Mesenteric fat pad (tissue), 1 donor: ENCODE data around the gene APOE. TPM values are rescaled to one million over a fixed set of nuclear protein-coding genes. Genes with fewer than 3 reads are reported as not detected.
"Not testable (repeated sequence)": the region's sequence is repeated elsewhere in the genome, so short reads cannot be mapped to it uniquely, and the experiment has no call there.

Source experiments
- DNase-seq: peaks from one replicate; pipeline ENCODE4 v3.0.0-alpha.2; 2020; ENCODE audit warnings: low spot score
- long read RNA-seq: library from polyadenylated mRNA; unstranded; transcript quantifications from one replicate; pipeline ENCODE4 v2.0.0, GENCODE V29; 2020
- total RNA-seq: library from RNA; stranded (reverse); fragmentation: NEBNext Ultra II Directional; extraction: Animal tissue kit (Norgen Biotek cat#: 25700); gene quantifications from one replicate; pipeline ENCODE4 v1.2.1, GENCODE V29; 2021
- donor health status: DM: yes; HTN: yes; CAD: no.

APOE gene
- 162 TPM for total RNA-seq
- long read RNA-seq, transcript APOE-201 (4 exons, 1,208 nt), result major isoform, 12 of 17 reads
- long read RNA-seq, partial matches to known transcripts, result 3 of 17 reads
- long read RNA-seq, other reads (novel, unspliced or antisense), result 0 of 17 reads

GRCh38 chr19:44905437-44906160 is at the start of gene APOE:
APOE (plus strand) TSS chr19:44905796; CDS start chr19:44906625, 829 bp downstream.
- DNase-seq, result no peak

DNA sequence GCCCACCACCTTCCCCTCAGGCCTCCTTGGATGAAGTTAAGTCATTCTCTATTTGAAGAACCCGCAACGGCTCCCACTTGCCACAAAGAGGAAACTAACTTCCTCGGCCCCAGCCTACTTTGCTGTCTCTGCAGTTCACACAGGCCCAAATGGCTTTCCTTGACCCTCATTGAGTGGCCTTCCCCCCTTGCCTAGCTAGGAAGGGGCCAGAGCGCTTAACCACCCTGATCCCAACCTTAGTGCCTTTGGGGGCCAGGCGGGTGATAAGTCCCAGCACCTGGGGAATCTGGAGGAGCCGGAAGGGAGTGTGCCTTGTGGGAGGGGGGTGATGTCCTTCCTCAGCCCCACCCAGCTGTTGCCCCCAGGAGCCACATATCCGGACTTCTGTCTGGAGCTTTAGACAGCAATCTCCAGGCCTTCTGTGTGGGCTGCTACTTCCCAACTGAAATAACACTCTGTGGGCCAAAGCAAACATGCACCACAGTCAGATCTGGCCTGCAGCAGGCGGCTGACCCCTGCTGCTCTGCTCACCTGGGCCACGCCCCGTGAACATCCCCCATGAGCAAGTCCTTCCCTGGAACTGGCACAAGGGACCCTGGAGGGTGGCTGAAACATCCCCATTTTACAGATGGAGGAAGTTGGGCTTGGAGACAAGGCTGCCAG is 49.0 kb upstream of the APOE start:
- DNase-seq, result no peak

DNA sequence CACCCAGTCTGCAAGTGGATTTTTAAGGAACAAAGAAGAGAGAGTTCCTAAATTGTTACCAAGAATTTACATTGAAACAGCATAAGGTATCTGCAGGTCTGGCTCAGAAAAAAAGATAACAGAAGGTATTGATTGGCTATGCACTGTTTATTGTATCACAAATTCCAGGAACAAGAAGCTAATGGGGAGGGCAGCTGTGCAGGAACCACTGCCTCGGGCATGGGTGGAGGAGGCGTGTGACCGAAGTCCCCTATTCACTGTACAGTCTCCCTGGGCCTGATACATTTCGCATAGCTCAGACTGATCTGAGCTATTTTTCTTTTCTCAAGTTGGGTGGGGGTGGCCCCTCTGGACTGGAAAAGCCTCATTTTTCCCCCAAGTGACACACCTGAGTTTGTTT is 47.8 kb upstream of the APOE start:
- DNase-seq, result no peak

- DNase-seq, result not testable (repeated sequence)
These were observed 44.0 kb upstream of the APOE start for GRCh38 chr19:44861576-44861975.

GRCh38 chr19:44863990-44864389 is 41.6 kb upstream of the APOE start:
- no peak for DNase-seq

- no peak for DNase-seq
These were observed 40.3 kb upstream of the APOE start for GRCh38 chr19:44865196-44865767.

GRCh38 chr19:44866664-44867063 is 38.9 kb upstream of the APOE start:
- no peak for DNase-seq

GRCh38 chr19:44867578-44867977 is 38.0 kb upstream of the APOE start:
- DNase-seq, result no peak

GRCh38 chr19:44869733-44870470 is 35.7 kb upstream of the APOE start:
- no peak for DNase-seq

DNA sequence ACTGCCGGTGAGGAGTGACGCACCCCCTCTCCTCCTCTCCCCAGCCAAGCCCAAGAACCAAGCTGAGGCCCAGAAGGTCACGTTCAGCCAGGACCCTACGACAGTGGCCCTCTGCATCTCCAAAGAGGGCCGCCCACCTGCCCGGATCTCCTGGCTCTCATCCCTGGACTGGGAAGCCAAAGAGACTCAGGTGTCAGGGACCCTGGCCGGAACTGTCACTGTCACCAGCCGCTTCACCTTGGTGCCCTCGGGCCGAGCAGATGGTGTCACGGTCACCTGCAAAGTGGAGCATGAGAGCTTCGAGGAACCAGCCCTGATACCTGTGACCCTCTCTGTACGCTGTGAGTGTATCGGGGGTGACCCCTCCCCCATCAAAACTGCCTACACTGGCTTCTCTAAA is 33.8 kb upstream of the APOE start:
- DNase-seq, result no peak

DNA sequence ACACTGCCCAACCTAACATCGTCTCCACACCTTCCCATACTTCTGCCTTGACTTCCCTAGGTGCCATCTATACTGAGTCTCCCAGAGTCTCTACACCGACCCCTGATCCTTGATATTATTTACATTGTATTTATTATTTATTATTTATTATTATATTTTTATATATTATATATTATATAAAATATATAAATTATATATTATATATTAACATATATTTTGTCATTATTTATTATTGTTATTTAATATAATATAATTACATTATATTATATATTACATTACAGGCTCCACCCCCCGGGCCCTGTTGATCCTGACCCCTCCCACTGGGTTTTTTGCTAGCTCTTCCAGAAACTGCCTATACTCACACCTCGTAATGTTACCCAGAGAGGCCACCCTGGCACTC is 32.9 kb upstream of the APOE start:
- DNase-seq, result no peak

DNA sequence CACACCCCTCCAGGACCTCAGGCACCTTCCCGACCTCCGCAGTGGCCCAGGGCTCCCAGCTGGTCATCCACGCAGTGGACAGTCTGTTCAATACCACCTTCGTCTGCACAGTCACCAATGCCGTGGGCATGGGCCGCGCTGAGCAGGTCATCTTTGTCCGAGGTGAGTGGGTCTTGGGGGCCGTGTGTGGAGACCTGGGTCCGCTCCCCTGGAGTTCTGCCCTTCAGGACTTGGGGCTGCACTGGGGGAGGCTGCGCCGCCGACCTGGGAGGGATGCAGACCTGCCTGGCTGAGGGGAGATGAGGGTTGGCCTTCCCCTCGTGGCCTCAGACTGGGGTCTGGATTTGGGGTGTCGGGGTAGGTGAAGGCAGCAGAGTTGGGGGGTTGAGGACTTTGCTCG is 31.3 kb upstream of the APOE start:
- DNase-seq, result no peak

DNA sequence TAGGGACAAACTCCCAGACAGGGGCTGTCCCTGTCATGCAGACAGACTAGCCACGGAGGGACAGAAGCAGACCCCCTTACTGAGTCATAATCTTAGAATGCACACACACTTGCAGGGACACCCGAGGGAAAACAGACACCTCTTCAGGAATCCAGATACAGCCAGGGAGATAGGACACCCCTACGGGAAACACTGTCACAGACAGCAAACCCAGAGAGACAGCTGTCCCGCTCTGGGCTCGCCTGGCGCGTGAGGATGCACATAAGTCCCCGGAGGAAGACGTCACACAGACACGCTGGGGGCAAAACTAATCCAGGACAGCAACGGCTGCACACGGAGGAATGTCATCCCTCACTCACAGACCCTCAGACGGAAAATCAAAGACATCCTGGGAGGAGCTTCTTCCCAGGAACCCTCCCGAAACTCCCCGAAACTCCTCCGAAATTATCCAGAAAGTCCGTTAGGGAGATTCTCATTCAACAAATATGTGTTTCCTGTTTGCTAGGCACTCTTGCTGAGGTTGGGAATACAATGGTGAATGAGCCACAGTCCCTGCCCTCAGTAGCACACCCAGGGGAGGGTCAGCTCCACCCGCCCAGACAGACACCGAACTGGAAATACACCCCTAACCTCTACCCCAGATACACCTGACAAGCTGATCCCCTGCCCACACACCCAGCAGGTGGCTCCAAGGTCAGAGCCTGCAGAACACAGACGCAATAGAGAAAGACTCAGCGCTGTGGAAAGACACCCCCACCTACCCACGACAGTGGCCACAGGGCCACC is 29.7 kb upstream of the APOE start:
- no peak for DNase-seq

GRCh38 chr19:44876930-44877535 is 28.6 kb upstream of the APOE start:
- DNase-seq, result no peak

GRCh38 chr19:44878120-44878865 is 27.3 kb upstream of the APOE start:
- no peak for DNase-seq

DNA sequence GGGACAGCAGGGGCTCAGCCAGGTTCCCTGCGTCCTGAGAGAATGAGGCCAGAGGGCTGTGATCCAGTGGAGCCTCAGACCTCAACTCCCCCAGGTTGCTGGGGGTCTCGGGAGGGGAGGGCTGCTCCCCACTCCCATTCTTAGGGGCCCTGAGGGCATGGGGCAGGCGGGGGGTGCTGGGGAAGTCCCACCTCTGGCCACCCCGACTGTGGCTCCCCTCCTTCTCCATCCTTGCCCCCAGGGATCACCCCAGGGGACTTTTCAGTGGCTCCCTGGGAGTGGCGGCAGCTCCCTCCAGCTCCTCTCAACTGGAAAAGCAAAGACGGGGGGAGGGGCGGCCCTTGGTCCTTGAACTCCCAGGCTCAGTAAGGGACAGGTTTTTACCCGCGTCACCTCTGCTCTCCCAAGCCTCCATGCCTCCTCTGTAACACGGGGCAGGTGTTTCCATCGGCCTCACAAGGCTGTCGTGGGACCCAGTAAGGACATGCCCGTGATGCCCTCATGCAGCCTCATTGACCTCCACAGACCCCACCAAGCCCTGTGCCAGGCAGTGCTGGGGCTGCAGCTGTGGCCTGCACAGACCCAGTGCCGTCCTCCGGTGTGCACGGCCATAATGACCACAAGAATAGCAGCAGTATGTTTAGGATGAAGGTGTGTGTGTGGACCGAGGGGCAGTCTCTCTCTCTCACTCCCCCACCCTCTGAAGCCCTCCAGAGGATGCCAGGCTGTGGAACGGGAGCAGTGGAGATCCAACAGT is 26.1 kb upstream of the APOE start:
- DNase-seq, result no peak

DNA sequence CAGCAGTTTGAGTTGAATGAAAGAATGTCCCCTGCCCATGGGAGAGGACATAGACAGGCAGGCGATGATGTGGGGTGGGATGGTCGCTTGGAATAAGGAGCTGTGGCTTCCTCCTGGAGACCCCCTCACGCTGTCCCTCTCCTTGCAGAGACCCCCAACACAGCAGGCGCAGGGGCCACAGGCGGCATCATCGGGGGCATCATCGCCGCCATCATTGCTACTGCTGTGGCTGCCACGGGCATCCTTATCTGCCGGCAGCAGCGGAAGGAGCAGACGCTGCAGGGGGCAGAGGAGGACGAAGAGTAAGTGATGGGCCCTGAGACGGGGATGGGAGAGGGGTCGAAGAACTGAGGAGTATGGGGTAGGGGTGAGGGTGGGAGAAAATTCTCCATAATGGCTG is 23.5 kb upstream of the APOE start:
- no peak for DNase-seq

DNA sequence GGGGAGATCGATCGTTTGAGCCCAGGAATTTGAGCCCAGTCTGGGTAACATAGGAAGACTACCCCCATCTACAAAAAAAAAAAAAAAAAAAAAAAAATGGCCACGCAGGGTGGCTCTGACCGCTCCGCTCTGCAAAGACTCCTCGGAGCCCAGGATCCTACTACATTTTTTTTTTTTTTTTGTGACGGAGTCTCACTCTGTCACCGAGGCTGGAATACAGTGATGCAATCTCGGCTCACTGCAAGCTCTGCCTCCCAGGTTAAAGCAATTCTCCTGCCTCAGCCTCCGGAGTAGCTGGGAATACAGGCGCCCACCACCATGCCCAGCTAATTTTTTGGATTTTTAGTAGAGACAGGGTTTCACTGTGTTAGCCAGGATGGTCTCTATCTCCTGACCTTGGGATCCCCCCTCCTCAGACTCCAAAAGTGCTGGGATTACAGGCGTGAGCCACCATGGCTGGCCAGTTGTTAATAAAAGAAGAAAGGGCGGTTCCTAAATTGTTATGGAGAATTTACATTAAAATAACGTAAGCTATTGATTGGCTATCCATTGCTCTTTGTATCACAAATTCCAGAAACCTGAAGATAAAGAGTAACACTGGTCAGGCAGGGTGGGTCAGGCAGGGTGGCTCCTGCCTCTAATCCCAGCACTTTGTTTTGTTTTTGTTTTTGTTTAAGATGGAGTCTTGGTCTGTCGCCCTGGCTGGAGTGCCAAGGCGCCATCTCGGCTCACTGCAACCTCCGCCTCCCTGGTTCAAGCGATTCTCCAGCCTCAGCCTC is 22.8 kb upstream of the APOE start:
- not testable (repeated sequence) for DNase-seq
